ENCODE data around the gene DEFB118.
"Not testable (repeated sequence)": the region's sequence is repeated elsewhere in the genome, so short reads cannot be mapped to it uniquely, and the experiment has no call there.

The DEFB118 gene, protein sequence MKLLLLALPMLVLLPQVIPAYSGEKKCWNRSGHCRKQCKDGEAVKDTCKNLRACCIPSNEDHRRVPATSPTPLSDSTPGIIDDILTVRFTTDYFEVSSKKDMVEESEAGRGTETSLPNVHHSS

GRCh38 chr20:31368301-31368700 is at the start of gene DEFB118:
TSS of gene DEFB118 (plus strand) at chr20:31368601. CDS start at chr20:31368651, 50 bp downstream.
- DNase-seq = no peak

DNA sequence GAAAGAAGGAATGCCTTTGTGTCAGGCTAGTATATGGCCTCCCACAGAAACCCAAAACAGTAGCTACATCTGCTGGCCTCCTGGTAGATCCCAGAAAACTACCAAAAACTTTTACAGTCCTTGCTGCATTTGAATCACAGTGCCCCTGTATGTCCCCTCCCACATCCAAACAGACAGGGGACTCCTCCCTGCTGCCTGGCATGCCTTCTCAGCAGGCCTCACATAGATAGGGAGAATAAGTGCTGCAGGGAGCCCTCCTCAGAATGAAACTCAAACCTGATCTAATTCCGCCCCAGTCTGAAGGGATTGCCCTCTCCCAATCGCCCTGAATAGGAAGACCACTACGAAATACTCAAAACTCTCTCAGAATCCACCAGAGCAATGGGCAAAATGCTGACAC is 45.9 kb upstream of the DEFB118 start:
- DNase-seq = no peak

- no peak for DNase-seq
Measured at GRCh38 chr20:31330893-31331292, 37.5 kb upstream of the DEFB118 start.

DNA sequence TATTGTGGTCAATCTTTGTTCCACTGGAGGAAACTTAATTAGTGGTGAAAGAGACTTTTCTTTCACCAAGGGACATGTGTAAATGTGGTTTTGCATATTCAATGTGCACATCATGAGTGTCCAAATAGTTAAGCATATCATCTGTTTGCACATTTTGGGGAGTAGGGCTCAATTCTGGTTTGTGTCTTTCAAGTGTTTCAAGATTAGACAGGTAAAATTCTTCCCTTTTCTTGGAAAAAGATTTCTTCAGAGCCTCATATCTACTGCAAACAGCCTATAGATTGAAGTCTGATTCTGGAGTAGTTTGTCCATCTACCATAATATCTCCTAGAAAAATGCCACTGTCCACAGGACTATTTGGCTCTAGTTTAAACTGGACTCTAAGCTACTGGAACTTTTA is 26.9 kb upstream of the DEFB118 start:
- DNase-seq = no peak

DNA sequence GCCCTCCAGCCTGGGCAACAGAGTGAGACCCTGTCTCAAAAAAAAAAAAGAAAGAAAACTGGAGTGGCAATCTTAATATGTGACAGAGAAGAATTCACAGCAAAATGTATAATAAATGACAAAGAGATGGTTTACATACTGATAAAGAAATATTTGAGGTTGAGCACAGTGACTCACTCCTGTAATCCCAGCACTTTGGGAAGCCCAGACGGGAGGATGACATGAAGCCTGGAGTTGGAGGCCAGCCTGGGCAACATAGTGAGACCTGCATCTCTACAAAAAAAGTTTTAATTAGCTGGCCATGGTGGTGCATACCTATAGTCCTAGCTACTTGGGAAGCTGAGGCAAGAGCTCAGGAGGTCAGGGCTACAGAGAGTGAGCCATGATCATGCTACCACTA is 12.4 kb upstream of the DEFB118 start:
- no peak for DNase-seq

- DNase-seq = no peak
Measured at GRCh38 chr20:31363295-31363694, 5.1 kb upstream of the DEFB118 start.

- not testable (repeated sequence) for DNase-seq
Measured at GRCh38 chr20:31364272-31364671, 4.1 kb upstream of the DEFB118 start.

DNA sequence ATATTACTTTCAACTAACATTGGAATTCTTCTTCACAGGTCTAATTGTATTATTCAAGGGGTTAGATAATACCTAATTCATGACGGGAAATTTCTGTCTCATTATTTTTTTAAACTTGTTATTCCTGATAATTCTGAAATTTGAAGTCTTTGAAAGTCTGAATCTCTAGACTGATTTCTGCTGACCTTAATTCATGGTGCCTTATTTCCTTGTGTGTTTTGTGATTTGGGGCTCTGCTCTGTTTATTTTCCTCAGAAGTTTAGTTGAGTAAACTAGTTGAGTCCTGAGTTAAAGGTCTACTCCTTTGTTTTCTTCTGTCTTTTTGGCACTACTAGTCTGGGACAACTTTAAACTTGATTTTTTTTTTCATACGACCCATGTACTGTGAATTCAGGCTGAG is 5.9 kb downstream of the DEFB118 start:
- no peak for DNase-seq

- DNase-seq = no peak
Measured at GRCh38 chr20:31390490-31390889, 22.1 kb downstream of the DEFB118 start, which contains the start of gene DEFB119. TSS of gene DEFB119 (minus strand) at chr20:31390590. CDS start at chr20:31390483, 107 bp downstream.

- no peak for DNase-seq
Measured at GRCh38 chr20:31392836-31393235, 24.4 kb downstream of the DEFB118 start.

DNA sequence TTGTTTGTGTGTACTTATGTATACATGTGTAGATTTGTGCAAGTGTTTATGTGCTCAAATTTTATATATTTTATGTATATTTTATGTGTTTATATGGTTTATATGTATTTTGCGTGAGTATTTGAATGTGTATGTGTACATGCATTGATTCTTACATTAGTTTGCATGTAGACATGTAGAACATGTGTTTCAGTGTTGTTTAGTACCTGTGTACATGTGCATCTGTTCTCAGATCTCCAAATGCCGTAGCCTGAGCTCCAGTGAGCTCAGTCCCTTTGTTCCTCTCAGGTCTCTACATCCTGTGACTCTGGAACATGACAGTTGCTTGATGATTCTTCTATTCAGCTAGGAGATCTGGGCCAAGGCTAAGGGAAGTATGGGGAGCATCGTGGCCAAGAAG is 26.5 kb downstream of the DEFB118 start:
- no peak for DNase-seq

DNA sequence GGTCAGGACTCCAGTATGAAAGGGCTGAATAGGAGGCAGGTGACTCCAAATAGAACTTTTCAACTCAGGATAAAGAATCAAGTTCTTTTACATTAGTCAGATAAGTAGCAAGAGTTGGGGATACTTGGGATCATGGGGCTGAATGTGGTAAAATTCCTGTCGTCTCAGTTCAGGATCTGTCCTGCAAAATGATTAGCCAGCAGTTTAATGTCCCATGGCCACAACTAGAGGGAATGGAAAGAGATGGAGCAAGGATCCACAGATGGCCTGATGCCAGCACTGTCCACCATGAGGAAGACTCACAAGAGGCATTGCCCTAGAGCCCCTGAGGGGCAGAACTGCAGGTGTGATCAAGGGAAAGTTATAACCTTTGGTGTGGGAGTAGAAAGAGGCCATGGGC is 35.5 kb downstream of the DEFB118 start:
- DNase-seq = no peak

DNA sequence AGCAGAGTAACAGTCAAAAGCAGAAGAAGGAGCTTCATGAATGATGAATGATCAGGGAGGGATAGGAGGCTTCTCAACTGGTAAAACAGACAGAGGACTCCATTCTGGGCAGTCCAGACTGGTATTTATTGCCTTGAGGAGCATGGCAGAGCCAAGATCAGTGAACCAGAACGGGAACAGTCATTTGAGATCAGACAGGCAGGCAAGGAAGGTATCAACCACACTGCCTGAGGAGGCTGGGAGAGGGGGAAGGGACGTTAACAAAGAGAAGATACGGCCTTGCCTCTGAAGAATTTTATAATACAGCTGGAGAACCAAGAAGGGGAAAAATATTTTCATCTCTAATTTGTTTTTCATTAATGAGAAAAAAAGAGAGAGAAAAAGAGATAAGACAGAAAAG is 37.7 kb downstream of the DEFB118 start, which contains the start of gene DEFB121:
Gene DEFB121, minus strand, starts transcription at position 101 of the 400 bp plus-strand sequence. Its CDS starts 63 bp downstream, at position 38.
- no peak for DNase-seq

DNA sequence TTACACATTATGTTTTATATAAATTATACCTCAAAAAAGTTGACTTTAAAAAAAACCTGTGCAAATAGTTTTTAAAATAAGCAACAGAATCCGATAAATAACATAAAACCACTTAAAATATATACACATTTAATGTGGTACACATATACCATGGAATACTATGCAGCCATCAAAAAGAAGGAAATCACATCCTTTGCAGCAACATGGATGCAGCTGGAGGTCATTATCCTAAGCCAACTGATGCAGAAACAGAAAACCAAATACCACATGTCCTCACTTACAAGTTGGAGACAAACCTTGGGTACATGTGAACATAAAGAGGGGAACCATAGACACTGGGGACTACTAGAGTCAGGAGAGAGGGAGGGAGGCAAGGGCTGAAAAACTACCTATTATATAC is 41.6 kb downstream of the DEFB118 start:
- DNase-seq = no peak

GRCh38 chr20:31414381-31414780 is 46.0 kb downstream of the DEFB118 start:
- DNase-seq = no peak

GRCh38 chr20:31415653-31416052 is 47.3 kb downstream of the DEFB118 start:
- DNase-seq = no peak

DNA sequence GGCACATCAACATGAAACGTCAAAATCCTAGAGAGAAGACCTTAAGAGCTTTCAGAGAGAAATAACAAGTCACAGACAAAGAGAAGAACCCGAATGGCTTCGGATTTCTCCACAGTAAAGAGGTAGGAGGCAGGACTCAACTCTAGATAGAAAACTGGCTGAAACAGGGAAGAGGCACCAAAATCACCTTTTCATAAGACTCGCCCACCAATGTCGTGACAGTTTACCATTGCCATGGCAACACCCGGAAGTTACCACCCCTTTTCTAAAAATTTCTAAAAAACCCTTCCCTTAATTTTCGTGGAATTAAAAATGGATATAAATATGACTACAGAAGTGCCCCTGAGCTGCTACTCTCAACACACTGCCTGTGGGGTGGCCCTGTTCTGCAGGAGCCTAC is 49.9 kb downstream of the DEFB118 start:
- no peak for DNase-seq

All from DMS53 (cell line).